ENCODE data around the gene VAV2. TPM values are rescaled to one million over a fixed set of nuclear protein-coding genes. Genes with fewer than 3 reads are reported as not detected.

The VAV2 gene
- 18.9 and 21.4 TPM in 2 replicates for total RNA-seq (2014; rRNA removed; shearing (Covaris generic))

- DNase-seq (ENCODE audit: low spot score): no peak
- in situ Hi-C loops (cut with HindIII; ENCODE audit: low sequenced_read_pairs): no loop called here
These were observed at the start of gene VAV2 for GRCh38 chr9:133991964-133992779. Gene VAV2, minus strand, starts transcription at chr9:133992324. Its CDS starts 46 bp downstream, at chr9:133992278.

DNA sequence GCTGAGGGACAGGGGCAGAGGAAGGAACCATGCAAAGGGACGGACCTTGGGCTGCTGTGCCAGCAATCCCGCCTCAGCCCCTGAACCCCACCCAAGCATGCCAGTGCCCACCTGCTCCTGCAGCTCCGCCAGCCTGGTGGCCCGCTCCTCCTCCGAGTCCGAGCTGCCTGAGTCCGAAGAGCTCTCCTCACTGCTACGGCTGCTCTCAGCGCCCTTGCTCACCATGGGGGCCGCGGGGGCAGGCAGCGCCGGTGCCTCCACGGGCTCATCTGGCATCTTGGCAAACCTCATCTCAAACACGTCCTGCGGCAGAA lies 49.5 kb upstream of the VAV2 start:
- DNase-seq (ENCODE audit: low spot score): no peak
- in situ Hi-C loops (cut with HindIII; ENCODE audit: low sequenced_read_pairs): no loop called here

GRCh38 chr9:134040781-134041648 lies 48.9 kb upstream of the VAV2 start:
- DNase-seq (ENCODE audit: low spot score): no peak

GRCh38 chr9:134040176-134040565 lies 48.0 kb upstream of the VAV2 start:
- DNase-seq (ENCODE audit: low spot score): no peak
- in situ Hi-C loops (cut with HindIII; ENCODE audit: low sequenced_read_pairs): no loop called here

More at GRCh38 chr9:134040781-134041648, 48.9 kb upstream of the VAV2 start:
- in situ Hi-C loops (cut with HindIII; ENCODE audit: low sequenced_read_pairs): no loop called here

- in situ Hi-C loops (cut with HindIII; ENCODE audit: low sequenced_read_pairs): no loop called here
- DNase-seq (ENCODE audit: low spot score): no peak
These were observed 47.5 kb upstream of the VAV2 start for GRCh38 chr9:134039386-134040175.

- DNase-seq (ENCODE audit: low spot score): no peak
- in situ Hi-C loops (cut with HindIII; ENCODE audit: low sequenced_read_pairs): no loop called here
These were observed 45.5 kb upstream of the VAV2 start for GRCh38 chr9:134037641-134038040.

DNA sequence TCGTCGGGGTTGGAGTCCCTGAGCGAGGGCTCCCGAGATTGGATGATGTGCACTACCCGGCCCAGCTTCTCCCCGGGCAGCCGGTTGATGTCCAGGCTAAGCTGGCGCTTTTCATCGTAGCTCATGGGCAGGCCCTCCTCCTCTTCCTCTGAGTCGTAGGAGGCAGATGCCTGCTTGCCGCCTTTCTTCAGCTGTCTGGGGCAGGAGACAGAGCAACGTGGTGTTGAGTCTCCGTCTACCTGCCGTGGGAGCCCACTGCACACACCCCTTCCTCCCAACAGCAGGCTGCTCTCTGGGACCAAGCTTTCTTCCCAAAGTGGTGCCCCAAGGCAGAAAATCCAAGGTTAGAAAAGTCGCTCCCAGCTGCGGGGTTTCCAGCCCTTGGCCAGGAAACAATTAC lies 44.0 kb upstream of the VAV2 start:
- no peak for DNase-seq (ENCODE audit: low spot score)
- in situ Hi-C loops (cut with HindIII; ENCODE audit: low sequenced_read_pairs): no loop called here

GRCh38 chr9:134035041-134036039 lies 43.2 kb upstream of the VAV2 start:
- in situ Hi-C loops (cut with HindIII; ENCODE audit: low sequenced_read_pairs): no loop called here

DNA sequence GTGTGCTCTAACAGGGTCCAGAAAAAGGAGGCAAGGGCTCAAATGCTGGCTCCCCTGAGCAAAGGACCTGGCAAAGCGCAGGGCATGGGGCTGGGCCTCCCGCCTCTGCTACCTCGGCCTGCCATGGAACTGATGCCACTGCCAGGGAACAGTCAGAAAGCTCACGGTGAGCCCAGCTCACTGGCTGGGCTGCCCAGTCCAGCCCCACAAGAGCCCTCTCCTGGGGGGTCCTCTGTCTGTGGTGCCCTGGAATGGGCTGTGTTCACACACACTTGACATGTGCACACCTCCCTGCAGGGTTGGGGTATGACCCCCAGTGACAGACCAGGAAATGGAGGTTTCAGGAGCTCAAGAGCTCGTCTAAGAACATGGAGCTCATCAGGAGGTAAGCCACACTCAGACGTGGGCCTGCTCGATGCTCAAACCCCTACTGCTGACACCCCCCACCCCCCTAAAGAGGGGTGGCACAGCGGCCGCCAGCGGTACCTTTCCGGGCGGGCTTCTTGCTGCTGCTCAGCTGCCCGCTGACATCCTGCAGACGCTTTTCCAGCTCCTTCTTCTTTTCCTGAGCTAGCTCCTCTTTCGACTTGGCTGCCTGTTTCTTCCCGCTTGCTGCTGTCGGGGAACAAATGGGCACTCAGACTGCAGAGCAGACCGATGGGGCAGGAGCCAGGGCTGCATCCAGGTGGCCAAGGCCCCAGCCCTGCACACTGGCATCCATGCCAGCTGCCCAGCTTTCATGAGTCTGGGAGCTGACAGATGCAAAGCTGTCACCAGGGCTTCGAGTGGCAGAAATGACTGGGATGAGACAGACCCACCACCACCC lies 42.3 kb upstream of the VAV2 start:
- in situ Hi-C loops (cut with HindIII; ENCODE audit: low sequenced_read_pairs): no loop called here
- peak; percentile 87 for DNase-seq (ENCODE audit: low spot score)

More at GRCh38 chr9:134035041-134036039, 43.2 kb upstream of the VAV2 start:
- DNase-seq (ENCODE audit: low spot score): peak; percentile 78

DNA sequence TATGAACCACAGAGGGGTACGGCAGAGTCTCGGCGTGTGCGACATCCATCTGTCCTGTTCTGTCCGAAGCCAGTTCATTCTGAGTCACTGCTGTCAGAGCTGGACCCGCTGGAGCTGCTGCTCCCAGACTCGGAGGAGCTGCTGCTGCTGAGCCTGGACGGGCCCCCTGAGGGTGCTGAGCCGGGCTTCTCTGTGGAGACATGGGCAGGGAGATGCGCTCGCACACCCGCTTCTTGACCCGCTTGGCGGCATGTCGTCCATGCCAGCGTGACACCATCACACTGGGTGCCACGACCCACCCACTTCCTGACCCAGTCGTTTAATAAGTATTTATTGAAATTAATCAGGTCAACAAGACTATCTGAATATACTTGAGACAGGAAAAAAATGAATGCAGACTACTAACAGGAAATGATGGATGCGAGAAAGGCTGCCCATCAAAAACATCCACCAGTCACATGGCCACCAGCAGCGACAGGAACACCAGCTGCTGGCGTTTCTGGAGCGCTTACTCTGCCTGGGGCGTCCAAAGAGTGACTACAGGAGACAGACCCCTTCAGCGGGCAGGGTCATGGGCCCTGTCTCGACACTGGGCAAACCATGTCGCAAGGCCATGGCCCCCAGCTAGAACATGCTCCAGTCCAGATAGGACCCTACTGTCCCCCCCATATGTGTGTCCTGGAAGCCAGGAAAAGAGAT lies 41.5 kb upstream of the VAV2 start:
- no peak for DNase-seq (ENCODE audit: low spot score)
- in situ Hi-C loops (cut with HindIII; ENCODE audit: low sequenced_read_pairs): no loop called here

DNA sequence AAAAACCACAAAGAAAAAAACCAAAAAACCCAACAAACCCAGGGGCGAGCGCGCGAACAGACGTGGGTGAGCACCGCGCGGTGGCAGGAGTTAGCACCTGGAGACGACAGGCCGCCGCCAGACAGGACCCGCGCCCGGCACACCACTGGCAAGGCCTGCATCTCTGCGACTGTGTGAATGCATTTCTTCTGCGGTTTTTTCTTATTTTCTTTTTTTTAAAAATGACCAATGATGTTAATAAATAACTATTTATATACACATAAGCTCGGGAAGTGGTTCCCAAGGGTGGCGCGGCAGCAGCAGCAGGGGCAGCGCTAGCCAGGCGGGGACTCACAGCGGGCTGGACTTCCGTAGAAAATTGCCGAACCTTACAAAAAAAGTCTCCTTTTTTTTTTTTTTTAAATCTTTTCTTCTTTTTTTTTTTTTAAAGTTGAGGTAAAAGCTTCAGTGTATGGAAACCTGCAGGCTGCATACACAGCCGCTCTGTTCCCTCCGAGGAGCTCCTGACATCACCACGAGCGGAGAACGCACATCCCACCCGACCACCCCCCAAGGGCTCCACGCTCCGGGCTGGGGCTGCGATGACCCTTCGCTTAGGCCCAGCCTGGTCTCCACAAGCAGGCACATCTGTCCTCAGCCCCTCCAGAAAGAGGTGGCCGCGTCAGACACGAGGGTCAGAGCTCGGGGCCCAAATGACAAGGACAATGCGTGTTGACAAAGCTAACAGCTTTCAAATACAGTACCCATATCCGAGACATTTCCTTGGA lies 40.5 kb upstream of the VAV2 start:
- no peak for DNase-seq (ENCODE audit: low spot score)
- in situ Hi-C loops (cut with HindIII; ENCODE audit: low sequenced_read_pairs): no loop called here

DNA sequence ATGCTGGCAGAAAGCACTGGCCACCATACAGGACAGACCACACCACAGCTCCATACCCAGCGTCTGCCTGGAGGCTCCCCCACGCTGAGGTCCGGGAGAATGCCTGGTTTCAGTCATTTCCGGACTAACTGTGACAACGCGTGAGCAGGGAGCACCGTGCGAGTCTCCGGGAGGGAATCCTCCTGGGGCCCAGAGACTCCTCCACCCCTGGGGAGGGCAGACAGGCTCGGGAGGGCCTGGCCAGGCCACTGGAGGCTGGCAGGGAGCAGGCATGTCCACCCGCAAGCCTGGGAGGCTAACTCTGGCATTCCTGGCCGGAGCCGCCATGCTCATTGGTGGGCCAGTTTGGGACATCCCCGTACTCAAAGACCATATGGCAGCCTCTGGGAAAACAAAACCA lies 39.7 kb upstream of the VAV2 start:
- in situ Hi-C loops (cut with HindIII; ENCODE audit: low sequenced_read_pairs): no loop called here
- no peak for DNase-seq (ENCODE audit: low spot score)

DNA sequence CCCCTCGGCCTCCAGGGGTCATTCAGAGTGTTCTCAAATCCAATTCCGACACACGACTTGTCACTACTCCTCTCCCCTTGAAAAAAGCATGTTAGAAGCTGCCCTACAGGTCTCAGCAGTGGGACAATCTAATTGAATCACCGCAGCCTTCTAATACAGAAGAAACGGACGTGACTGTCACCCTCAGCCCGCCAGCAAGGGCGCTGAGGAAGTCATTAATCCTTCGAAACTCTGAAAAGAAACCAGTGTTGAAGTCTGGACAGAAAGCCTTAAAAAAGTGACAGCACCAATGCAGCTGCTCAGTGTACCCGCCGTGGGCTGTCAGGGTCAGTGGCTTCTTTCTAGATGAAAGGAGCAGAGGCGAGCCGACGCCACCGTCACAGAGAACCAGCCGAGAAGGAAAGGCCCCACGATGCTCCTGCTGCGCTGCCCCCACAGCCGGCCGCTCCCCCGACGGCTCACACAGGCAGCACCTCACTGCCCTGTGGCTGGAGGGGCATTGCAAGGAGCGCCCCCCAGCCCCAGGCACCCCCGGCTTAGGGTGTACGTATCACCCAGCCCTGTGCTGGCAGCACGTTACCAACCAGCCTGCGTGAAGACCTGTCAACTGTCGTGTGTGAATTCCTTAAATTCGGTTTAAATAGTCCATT lies 38.8 kb upstream of the VAV2 start:
- DNase-seq (ENCODE audit: low spot score): no peak
- in situ Hi-C loops (cut with HindIII; ENCODE audit: low sequenced_read_pairs): no loop called here

DNA sequence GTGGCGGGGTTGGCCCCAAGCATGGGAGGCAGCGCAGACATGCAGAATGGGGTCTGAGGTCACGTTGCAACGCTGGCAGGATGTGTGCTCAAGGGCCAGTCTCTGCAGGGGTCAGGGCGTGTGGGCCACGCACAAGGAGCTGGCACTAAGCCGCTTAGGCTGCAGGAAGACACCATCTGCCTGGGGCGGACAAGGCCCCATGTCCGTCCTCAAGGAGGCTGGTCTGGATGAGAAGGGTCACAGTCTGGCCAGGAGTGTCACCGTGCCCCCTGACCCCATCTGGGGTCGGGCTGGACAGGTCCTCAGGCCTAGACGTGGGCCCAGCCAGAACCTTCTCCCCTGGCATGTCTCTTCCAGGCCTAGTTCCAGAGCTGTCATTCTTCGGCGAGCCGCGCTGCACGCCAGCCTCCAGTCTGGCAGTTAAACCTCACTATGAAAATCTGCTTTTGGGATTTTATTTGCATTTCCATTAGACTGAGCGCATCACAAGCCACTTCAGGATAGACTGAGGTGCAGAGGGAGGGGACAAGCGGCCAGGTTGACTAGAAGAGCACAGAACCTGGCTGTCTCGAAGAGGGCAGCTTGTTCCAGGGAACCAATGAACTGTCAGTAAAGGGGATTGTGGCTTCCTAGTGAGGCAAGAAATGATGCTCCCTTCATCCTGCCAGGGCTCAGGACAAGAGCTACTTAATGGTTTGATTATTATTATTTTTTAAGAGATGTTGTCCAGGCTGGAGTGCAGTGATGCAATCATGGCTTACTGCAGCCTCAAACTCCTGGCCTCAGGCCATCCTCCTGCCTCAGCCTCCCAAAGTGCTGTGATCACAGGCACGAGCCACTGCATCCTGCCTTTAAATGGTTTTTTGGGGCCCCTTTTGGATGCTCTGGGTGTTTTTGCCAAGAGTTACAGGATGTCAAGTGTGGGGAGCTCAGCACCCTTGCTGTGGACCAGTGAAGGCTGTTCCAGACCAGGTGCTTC lies 37.4 kb upstream of the VAV2 start:
- in situ Hi-C loops (cut with HindIII; ENCODE audit: low sequenced_read_pairs): no loop called here
- DNase-seq (ENCODE audit: low spot score): no peak

Measured in G401 (cell line).